ENCODE data around the gene SEC61B.

GRCh38 chr9:99235069-99235468, 13.0 kb downstream of the SEC61B start:
- TF ChIP-seq CTCF (IDR thresholded peaks at IDR 0.05; ENCODE audit: insufficient read depth, low read length), result no peak
- no peak for TF ChIP-seq SPI1 (IDR thresholded peaks at IDR 0.05; ENCODE audit: borderline replicate concordance, low read depth)
- TF ChIP-seq POLR2AphosphoS5 (IDR thresholded peaks at IDR 0.05; ENCODE audit: low read depth), result no peak
